ENCODE measurements around the gene CHCHD5.
A peak's percentile ranks its signal among the peaks of the same experiment; 100 is the strongest.
"Not testable (repeated sequence)": the region's sequence is repeated elsewhere in the genome, so short reads cannot be mapped to it uniquely, and the experiment has no call there.

CHCHD5 gene, protein sequence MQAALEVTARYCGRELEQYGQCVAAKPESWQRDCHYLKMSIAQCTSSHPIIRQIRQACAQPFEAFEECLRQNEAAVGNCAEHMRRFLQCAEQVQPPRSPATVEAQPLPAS

DNA sequence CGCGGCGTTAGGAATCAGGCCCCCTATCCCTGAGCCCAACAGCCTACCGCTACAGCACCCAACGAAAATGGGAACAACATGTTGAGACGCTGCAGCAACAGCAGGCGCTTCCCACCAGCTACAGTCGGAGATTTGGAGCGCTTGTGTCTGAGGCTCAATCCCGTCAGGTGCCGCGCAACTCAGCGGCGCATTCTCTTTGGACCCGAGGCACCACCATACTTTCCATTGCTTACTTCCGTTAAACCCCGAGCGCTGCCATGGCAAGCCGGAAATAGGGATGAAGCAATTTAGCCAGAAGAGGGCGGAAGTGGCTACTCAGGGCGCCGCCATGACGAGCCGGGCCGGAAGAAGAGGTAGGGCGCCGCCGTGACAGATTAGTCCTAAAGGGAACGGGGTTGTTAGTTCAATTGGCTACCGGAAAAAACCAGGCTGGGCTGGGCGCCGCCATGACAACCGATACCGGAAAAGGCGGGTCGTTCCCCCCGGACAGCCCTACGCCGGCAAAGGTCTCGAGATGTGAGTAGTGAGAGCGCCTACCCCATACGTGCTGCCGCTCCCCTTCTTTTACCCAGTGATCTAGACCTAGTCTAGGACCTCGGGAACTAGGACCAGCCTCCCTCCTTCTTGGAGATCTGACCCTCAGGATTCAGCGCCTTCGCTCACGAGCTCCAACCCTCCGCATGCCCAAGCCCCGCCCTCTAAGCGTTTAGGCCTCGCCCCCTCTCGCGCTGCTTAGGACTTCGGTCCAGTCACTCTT lies at the start of gene CHCHD5:
Gene CHCHD5 (plus strand): TSS at position 476 of the 757 bp plus-strand sequence. CDS start 39 bp downstream, at position 515.
- DNase-seq (ENCODE audit: low read depth, low spot score) = peak; percentile 82

DNA sequence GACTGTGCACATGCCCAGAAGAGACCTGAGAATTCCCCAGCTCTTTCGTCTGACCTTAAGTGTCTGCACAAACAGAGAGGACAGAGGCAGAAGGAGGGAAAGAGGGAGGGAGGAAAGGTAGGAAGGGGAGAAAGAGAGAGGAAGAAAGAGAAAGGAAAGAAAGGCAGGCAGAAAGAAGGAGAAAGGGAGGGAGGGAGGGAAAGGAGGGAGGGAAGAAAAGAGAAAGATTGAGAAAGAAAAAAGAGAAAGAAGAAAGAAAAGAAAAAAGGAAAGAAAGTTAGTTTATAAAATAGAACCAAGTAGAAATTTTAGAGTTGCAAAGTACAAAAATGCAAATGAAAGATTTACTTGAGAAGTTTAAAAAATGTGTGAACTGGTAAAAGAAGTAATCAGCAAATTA lies 49.6 kb upstream of the CHCHD5 start:
- DNase-seq (ENCODE audit: low read depth, low spot score) = no peak

DNA sequence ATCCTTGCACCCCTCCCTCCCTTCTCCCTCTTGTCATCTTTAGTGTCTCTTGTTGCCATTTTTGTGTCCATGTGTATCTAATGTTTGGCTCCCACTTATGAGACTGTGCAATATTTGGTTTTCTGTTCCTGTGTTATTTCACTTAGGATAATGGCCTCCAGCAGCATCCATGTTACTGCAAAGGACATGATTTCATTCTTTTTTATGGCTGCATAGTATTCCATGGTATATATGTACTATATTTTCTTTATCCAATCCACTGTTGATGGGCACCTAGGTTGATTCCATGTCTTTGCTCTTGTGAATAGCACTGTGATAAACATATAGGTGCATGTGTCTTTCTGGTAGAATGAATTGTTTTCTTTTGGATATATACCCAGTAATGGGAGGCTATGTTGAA lies 47.7 kb upstream of the CHCHD5 start:
- not testable (repeated sequence) for DNase-seq (ENCODE audit: low read depth, low spot score)

DNA sequence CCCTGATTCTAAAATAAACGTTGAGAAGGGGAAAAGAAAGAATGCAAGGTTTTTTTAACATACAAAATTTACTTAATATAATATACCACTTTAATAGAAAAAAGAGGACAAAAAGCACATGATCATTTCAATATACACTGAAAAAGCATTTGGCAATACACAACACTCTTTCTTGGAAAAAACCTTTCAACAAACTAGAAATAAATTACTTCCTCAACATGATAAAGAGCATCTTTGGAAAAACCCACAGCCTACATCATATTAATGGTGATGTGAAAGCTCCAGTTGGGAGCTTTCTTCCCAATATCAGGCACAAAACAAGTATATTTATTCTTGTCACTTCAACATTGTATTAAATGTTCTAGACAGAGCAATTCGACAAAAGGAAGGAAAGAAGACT lies 45.1 kb upstream of the CHCHD5 start:
- DNase-seq (ENCODE audit: low read depth, low spot score) = no peak

DNA sequence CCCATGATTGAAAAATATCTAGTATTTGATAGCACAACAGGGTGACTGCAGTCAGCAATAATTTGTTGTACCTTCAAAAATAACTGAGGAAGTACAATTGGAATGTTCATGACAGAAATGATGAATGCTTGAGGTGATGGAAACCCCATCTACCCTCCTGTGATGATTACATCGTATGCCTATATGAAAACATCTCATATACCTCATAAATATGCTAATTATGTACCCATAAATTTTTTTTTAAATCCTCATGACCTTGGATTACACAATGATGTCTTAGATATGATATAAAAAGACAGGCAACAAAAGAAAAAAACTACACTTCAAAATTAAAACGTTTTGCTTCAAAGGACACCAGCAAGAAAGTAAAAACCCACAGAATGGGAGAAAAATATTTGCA lies 43.5 kb upstream of the CHCHD5 start:
- DNase-seq (ENCODE audit: low read depth, low spot score) = no peak

DNA sequence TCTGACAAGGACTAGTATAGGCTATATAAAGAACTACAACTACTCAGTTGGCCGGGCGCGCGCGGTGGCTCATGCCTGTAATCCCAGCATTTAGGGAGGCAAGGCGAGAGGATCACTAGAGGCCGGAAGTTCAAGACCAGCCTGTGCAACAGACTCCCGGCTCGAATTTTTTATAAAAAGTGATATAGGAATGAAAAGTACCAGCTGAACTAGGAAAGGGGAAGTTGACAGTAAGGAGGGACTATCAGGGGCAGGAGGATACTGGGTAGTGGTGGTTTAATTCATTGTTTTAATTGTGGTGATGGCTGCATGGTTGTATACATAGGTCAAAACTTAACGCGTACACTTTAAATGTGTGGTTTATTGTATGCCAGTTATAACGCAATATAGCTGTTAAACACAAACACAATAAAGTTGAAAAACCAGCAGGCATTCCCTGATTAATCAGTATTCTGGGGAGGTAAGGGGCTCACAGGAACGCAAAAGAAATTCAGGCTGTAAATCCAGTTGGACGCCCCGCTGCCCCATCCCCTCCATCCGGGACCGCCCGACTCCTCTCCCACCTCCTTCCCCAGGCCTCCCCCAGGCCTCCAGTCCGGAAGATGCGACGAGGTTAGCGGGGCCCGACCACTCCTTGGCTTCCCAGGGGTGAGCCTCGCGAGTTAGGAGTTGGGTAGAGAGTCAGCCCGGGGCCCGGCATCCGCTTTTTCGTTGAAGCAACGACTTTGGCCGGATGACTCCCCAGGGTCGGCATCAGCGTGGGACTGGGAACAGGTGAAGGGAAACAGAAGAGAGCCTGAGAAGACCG lies 42.9 kb upstream of the CHCHD5 start:
- peak; percentile 46 for DNase-seq (ENCODE audit: low read depth, low spot score)

DNA sequence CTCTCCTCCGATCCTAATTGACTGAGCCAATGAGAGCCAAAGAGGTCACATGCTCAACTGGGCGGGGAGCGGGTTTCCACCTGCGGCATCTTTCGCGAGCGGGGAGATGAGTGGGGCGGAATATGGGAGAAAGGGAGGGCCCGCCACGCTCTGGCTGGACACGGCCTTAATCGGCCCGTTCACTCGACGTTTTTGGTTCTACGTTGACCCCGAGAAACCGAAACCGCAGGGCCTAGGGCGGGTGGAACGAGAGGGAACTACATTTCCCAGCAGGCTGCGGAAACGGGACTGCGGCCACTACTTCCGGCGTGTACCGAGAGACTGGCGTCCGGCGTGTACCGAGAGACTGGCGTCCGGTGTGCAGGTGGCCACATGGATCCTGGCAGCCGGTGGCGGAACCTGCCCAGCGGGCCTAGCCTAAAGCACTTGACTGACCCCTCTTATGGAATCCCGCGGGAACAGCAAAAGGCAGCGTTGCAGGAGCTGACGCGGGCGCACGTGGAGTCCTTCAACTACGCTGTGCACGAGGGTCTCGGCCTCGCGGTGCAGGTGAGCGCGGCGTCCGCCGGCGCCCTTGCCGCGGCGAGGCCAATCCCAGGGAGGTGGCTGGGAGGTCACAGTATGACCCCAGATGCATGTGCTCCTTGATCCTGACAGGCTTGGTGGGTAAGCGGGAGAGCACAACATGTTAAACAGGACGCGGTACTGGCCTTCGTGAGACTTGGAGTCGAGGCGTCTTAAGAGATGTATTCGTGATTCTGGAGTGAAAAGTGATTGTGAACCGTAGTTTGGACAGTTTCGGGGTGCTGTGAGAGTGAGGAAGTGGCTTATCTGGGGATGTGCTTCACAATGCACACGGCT lies 42.1 kb upstream of the CHCHD5 start, which contains the start of gene POLR1B:
Gene POLR1B (plus strand): TSS at position 343 of the 861 bp plus-strand sequence. CDS start 30 bp downstream, at position 373.
- peak; percentile 44 for DNase-seq (ENCODE audit: low read depth, low spot score)

DNA sequence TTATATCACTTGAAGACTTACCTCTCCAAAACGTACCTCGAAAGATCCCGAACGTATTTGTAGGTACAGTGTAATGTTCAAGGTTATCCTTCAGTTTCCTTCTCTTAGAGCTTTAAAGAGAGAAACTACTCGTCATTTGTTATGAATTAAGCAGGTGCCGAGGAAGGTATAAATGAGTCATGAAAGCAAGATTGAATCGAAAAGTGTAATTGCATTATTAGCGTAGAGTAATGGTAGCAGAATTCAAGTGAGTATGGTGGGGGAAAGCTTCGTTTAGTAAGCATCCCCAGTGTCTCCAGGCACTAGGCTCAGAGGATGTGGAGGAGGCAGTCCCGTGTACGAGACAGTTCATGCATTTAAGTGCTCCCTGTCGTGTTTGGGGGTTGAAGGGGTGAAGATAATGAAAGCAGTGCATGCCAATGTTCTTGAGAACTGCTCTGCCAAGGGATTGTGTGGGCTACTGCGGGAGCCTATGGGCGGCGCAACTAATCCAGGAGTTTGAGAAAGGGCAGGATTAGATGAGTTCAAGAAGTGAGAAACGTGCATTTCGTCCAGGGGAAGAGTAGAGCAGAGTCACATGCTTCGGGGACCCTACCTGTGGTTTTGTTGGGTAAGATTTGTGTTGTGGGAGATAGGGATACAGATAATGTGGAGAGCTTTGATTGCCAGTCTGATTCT lies 41.3 kb upstream of the CHCHD5 start:
- DNase-seq (ENCODE audit: low read depth, low spot score) = no peak

DNA sequence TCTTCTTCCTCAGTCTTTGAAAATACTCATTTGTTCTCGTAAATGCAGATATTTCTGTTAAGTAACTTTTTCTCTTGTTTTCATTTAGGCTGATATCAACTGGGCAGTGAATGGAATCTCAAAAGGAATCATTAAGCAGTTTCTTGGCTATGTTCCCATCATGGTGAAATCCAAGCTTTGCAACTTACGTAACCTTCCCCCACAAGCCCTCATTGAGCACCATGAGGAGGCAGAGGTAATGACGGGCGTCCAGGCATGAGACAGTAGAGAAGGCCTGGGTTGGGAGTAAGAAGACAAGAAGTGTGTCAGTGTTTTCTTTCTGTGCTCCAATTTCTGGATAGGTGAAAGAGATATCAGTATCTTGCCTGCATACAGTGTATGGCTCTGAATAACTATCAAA lies 37.1 kb upstream of the CHCHD5 start:
- no peak for DNase-seq (ENCODE audit: low read depth, low spot score)

DNA sequence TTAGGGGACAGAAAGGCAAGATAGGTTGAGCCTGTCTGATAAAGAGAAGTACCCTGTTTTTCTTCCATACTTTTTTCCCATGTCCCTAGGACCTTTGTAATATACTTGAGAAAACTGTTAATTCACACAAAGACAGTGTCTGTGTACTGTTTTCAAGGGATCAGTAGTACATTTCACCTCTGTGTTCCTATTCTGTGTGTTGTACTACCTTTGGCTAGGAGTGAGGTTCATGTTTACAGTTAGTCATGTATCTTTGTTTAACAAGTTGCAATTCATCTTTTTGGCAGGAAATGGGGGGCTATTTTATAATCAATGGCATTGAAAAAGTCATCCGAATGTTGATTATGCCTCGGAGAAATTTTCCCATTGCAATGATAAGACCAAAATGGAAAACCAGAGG lies 35.4 kb upstream of the CHCHD5 start:
- no peak for DNase-seq (ENCODE audit: low read depth, low spot score)

DNA sequence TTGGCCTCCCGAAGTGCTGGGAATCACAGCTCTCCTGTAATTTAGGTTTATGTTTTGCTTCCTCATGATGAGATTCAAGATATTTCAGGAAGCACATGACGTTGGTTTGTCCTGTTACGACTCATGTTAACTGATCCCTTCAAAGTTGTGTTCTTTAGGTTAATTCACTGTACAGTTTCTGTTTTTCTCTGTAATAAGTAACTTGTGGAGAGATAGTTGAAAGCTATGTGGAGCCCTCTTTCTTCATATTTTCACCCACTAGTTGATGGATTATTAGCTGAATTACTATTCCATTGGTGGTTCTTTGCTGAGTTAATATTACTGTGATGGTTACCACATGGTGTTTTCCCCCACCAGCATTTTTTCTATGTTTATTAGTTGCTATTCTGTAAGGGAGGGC lies 18.3 kb upstream of the CHCHD5 start:
- no peak for DNase-seq (ENCODE audit: low read depth, low spot score)

DNA sequence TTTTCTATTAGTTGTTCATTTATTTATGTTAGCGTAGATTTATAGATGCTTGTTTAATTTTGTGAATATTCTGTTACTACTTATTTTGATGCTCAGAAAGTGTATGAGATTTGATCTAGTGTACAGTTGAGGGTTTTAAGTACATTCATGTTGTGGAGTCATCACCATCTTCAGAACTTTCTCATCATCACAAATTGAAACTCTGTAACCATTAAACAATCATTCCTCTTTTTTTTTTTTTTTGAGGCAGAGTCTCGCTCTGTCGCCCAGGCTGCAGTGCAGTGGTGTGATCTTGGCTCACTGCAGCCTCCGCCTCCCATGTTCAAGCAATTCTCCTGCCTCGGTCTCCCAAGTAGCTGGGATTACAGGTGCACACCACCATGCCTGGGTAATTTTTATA lies 17.9 kb upstream of the CHCHD5 start:
- DNase-seq (ENCODE audit: low read depth, low spot score) = not testable (repeated sequence)

DNA sequence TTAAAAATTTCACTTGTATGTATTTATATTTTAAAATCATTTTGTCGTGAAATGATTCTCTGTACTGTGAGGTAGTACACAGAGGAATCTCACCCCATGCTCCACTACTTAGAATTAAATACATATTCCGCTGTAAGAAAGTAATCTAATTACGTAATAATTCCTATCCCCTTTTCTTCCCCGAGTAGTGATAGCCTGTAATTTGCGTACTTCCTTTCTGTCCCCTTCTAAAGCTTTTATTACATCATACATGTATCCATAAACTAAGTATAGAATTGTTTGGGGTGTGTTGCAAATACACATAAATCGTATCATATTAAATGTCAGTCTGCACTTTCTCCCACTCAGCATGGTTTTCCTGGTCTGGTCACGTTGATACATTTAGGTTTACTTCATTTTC lies 12.4 kb upstream of the CHCHD5 start:
- no peak for DNase-seq (ENCODE audit: low read depth, low spot score)

DNA sequence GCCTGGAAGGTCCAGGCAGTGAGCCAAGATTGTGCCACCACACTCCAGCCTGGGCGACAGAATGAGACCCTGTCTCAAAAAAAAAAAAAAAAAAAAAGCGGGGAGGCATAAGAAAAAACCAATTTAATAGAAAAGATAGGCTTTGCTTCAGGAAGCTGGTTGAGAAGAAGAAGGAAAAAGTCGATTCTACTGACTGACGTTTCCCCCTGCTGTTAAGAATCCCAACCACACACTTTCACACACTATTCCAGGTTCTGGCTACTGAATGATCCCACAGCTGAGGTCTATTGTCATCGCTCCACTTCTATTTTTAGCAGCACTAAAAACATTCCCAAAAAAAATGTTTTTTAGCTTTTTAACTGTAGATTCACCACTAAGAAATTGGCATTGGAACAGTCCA lies 6.7 kb upstream of the CHCHD5 start:
- DNase-seq (ENCODE audit: low read depth, low spot score) = no peak

DNA sequence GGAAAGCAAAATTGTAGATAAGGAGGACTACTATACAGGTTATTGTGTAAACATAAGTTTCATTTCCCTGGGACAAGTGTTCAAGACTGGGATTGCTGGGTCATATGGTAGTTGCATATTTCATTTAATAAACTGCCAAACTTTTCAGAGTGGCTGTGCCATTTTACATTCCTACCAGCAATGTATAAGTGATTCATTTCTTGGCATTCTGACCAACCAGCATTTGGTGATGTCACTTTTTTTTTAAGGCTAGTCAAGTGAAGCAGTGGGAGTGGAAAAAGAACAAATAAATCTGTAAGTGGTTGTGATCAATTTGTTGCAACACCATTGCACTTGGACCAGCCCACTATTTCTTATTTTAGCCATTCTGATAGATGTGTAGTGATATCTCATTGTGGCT lies 5.2 kb upstream of the CHCHD5 start:
- DNase-seq (ENCODE audit: low read depth, low spot score) = no peak

DNA sequence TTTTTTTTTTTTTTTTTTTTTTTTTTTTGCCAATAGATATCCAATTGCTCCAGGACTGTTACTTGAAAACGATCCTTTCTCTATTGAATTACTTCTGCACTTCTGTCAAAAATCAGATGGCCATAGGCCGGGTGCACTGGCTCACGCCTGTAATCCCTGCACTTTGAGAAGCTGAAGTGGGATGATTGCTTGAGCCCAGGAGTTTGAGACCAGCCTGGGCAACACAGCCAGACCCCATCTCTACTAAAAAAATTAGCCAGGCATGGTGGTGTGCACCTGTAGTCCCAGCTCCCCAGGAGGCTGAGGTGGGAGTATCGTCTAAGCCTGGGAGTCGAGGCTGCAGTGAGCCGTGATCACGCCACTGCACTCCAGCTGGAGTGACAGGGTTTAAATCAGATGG lies 4.3 kb upstream of the CHCHD5 start:
- DNase-seq (ENCODE audit: low read depth, low spot score) = no peak

DNA sequence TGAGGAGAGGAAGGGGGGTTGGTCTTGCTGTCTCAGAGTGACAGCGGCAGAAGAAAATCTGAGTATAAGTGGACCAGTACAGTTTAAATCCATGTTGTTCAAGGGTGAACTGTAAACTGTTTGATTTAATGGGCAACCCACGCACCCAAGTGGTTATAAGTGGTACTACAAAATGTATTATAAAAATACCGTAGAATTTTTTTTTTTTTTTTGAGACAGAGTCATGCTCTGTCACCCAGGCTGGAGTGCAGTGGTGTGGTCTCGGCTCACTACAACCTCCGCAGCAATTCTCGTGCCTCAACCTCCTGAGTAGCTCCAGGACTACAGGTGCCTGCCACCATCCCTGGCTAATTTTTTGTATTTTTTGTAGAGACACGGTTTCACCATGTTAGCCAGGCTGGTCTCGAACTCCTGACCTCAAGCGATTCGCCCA lies 2.1 kb upstream of the CHCHD5 start:
- no peak for DNase-seq (ENCODE audit: low read depth, low spot score)

DNA sequence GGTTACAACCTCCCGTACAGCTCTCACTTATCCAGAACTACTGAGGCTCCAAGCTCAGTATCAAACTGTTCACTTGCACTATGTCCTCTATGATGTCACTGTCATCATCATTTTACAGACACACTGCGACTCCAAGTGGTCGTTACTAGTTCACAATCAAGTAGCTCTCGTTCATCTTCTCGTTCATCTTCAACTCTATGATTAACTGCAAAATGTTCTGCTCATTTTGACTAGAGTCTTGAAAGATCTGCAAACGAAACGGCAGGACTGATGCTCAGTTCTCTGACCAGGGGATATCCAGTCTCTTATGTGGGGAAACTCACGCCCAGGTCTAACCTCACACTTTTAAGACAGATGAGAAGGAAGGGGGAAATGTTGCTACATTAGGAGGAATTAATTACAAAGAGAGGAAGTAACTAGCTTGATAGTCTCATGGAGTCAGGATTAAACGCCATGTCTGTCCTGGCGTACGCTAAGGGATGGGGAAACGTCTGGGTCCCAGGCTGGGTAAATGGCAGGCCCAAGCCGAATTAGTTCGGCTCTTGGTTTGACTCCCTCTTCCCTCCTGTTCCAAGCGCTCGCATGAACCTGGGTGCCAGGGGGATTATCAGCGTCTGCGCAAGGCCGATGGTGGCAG lies 794 bp upstream of the CHCHD5 start:
- DNase-seq (ENCODE audit: low read depth, low spot score) = no peak

DNA sequence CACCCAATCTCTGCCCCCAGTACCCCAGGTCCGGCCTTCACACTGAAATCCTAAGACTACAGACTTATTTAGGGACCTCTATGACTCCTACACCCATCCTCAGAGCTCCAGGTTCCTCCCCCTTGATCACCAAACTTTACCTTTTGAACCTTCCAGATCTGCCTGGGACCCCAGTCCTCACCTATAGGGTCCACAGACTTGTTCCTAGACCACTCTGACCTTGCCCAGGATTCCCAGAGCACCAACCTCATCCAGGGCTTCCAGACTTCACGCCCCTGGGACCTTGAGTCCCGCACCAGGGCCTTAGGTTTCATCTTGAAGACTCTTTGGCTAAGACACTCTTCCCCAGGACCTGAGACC lies 462 bp downstream of the CHCHD5 start:
- no peak for DNase-seq (ENCODE audit: low read depth, low spot score)

DNA sequence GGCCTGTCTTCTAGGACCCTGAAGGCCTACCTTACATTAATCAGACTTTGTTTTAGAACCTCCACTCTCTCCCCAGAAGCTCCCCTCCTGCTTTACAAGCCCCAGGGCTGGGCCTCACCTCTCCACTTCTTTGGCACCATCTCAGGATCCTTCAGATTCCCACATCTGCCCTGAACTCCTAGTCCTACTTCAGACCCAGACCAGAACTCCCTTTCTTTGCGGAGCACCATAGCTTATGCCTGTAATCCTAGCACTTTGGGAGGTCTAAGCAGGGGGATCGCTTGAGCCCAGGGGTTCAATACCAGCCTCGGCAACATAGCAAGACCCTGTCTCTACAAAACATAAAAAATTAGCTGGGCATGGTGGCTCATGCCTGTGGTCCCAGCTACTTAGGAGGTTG lies 991 bp downstream of the CHCHD5 start:
- no peak for DNase-seq (ENCODE audit: low read depth, low spot score)

Measured in smooth muscle cell of the brain vasculature (primary cell).